GM23248 (cell line): ENCODE results near the gene WRNIP1. TPM values are rescaled to one million over a fixed set of nuclear protein-coding genes. Genes with fewer than 3 reads are reported as not detected.

Experiments used
- DNase-seq: peaks from one replicate; pipeline ENCODE4 v3.0.0-alpha.2; 2015
- H2AFZ ChIP-seq: fragments of 200-600 bp; sonication (generic); 2 replicates; pipeline ENCODE4 v1.6.1; 2016; ENCODE audit warnings: antibody characterized with exemption
- H3F3A ChIP-seq: fragments of 200-600 bp; sonication (generic); 2 replicates; pipeline ENCODE4 v1.6.1; 2016; ENCODE audit warnings: mild to moderate bottlenecking, antibody characterized with exemption, mixed run types; ENCODE audit not compliant: insufficient read depth
- H3K27ac ChIP-seq: fragments of 200-600 bp; sonication (generic); 2 replicates; pipeline ENCODE4 v1.5.1; 2016; ENCODE audit warnings: mild to moderate bottlenecking
- H3K27me3 ChIP-seq: fragments of 200-600 bp; sonication (generic); replicated peaks from 2 replicates; pipeline ENCODE4 v1.6.1; 2016; ENCODE audit warnings: mild to moderate bottlenecking; ENCODE audit not compliant: insufficient read depth
- H3K36me3 ChIP-seq: fragments of 200-600 bp; sonication (generic); 2 replicates; pipeline ENCODE4 v1.6.1; 2016; ENCODE audit warnings: low read depth, mild to moderate bottlenecking
- H3K4me1 ChIP-seq: fragments of 200-600 bp; sonication (generic); 2 replicates; pipeline ENCODE4 v1.6.1; 2016; ENCODE audit warnings: mild to moderate bottlenecking; ENCODE audit not compliant: insufficient read depth
- H3K4me2 ChIP-seq: fragments of 200-600 bp; sonication (generic); one replicate; pipeline ENCODE4 v1.6.1; 2016; ENCODE audit warnings: mild to moderate bottlenecking; ENCODE audit not compliant: unreplicated experiment
- H3K4me3 ChIP-seq: fragments of 200-600 bp; sonication (generic); 2 replicates; pipeline ENCODE4 v1.5.1; 2016; ENCODE audit warnings: mild to moderate bottlenecking
- H3K79me2 ChIP-seq: fragments of 200-600 bp; sonication (generic); 2 replicates; pipeline ENCODE4 v1.6.1; 2016; ENCODE audit warnings: mild to moderate bottlenecking; ENCODE audit not compliant: insufficient read depth
- H3K9ac ChIP-seq: fragments of 200-600 bp; sonication (generic); 2 replicates; pipeline ENCODE4 v1.6.1; 2016; ENCODE audit warnings: mild to moderate bottlenecking
- H3K9me2 ChIP-seq: fragments of 200-600 bp; sonication (generic); 2 replicates; pipeline ENCODE4 v1.6.1; 2016; ENCODE audit warnings: mixed run types, mild to moderate bottlenecking, moderate library complexity; ENCODE audit not compliant: insufficient read depth
- H3K9me3 ChIP-seq: fragments of 200-600 bp; sonication (generic); one replicate; pipeline ENCODE4 v1.6.1; 2017; ENCODE audit warnings: low read depth
- H4K20me1 ChIP-seq: fragments of 200-600 bp; sonication (generic); 2 replicates; pipeline ENCODE4 v1.6.0; 2016; ENCODE audit not compliant: insufficient read depth
- EZH2 ChIP-seq: fragments of 200-600 bp; sonication (generic); IDR thresholded peaks from 2 replicates; pipeline ENCODE4 v1.6.1; 2018; ENCODE audit warnings: antibody characterized with exemption, mild to moderate bottlenecking; ENCODE audit not compliant: insufficient read depth, poor library complexity, severe bottlenecking
- EZH2phosphoT487 ChIP-seq: fragments of 200-600 bp; sonication (generic); IDR thresholded peaks from 2 replicates; pipeline ENCODE4 v1.6.1; 2018; ENCODE audit warnings: antibody characterized with exemption, moderate library complexity, mild to moderate bottlenecking, low read depth; ENCODE audit not compliant: insufficient read depth
- WGBS, 2 experiments: methylation state at CpG; one replicate each; pipeline ENCODE4 v1.1.6; 2015 to 2017; ENCODE audit warnings: low lambda C conversion rate in 2 of 2, low coverage in 1 of 2; ENCODE audit errors: missing lambda C conversion rate in 2 of 2; 5-methylcytosine and 5-hydroxymethylcytosine counted together
- in situ Hi-C: fragments of 300-500 bp; cut with MboI; formaldehyde crosslinking; loops from 2 replicates; pipeline ENCODE4 v1.15.0; 2020
- polyA plus RNA-seq: library from polyadenylated mRNA; unstranded; fragments of >200 nt; fragmentation: Nextera tagmentation; extraction: Ambion mirVana; gene quantifications from 2 replicates; pipeline ENCODE4 v1.2.1, GENCODE V29; 2016
- total RNA-seq: library from RNA; depleted of rRNA; stranded (reverse); fragments of >200 nt; shearing (Covaris generic); gene quantifications from 2 replicates; pipeline ENCODE4 v1.2.3, GENCODE V29; 2014

WRNIP1 gene
- total and polyA plus RNA-seq, 2 experiments from 2014 or later, result 17.0 to 63.1 TPM

GRCh38 chr6:2719093-2719455 is 46.1 kb upstream of the WRNIP1 start:
- Histone ChIP-seq H3K9me2 (no peaks in the 10 kb centered on the region), H3K27ac (no peak overlapping the region), H3K9ac (no peak overlapping the region), H3K36me3 (no peaks in the 10 kb centered on the region), H3K4me3 (no peak overlapping the region), H3F3A (peaks cover 5% of the 10 kb centered on the region), H3K27me3 (no peaks in the 10 kb centered on the region), H3K4me1 (peaks cover 5% of the 10 kb centered on the region), H3K9me3 (no peaks in the 10 kb centered on the region), H3K4me2 (no peak overlapping the region), H3K79me2 (no peaks in the 10 kb centered on the region), H4K20me1 (no peaks in the 10 kb centered on the region), H2AFZ (peak overlapping the region; percentile 16; the same call in 1 of the 2 replicates)
- in situ Hi-C loops, result no loop called here
- DNase-seq, result no peak
- TF ChIP-seq EZH2, result no peak
- WGBS, 2 experiments, result 52 to 65% methylated on average over 2 of the region's 2 CpGs

GRCh38 chr6:2721219-2721618 is 44.0 kb upstream of the WRNIP1 start:
- H3K9me2 ChIP-seq, result no peaks in the 10 kb centered on the region
- no peak overlapping the region for H2AFZ ChIP-seq
- no peak for DNase-seq
- no peak overlapping the region for H3K9ac ChIP-seq
- H3K27ac ChIP-seq, result no peak overlapping the region
- H3F3A ChIP-seq, result peaks cover 5% of the 10 kb centered on the region; the same call in 1 of the 2 replicates
- no peaks in the 10 kb centered on the region for H3K27me3 ChIP-seq
- no peaks in the 10 kb centered on the region for H3K79me2 ChIP-seq
- H3K4me2 ChIP-seq, result no peak overlapping the region
- H3K36me3 ChIP-seq, result no peaks in the 10 kb centered on the region
- H3K4me3 ChIP-seq, result no peak overlapping the region
- H3K9me3 ChIP-seq, result no peaks in the 10 kb centered on the region
- WGBS, 2 experiments, result 72 to 75% methylated on average over 3 of the region's 3 CpGs
- in situ Hi-C loops, result no loop called here
- no peaks in the 10 kb centered on the region for H4K20me1 ChIP-seq
- no peak for TF ChIP-seq EZH2
- no peak for TF ChIP-seq EZH2phosphoT487
- 0 out of 2 replicates have a peak, but pooled peaks cover 4% of the 10 kb centered on the region for H3K4me1 ChIP-seq

- H3K36me3 ChIP-seq, result no peaks in the 10 kb centered on the region
- H3K4me2 ChIP-seq, result no peak overlapping the region
- no peaks in the 10 kb centered on the region for H3K79me2 ChIP-seq
- WGBS, 2 experiments, result 81 to 82% methylated on average over 8 of the region's 8 CpGs
- no peak for DNase-seq
- TF ChIP-seq EZH2 (no peak), EZH2phosphoT487 (no peak)
- H3K4me1 ChIP-seq, result 0 out of 2 replicates have a peak, but pooled peaks cover 4% of the 10 kb centered on the region
- peaks cover 5% of the 10 kb centered on the region; the same call in 1 of the 2 replicates for H3F3A ChIP-seq
- in situ Hi-C loops, result no loop called here
- H3K9me2 ChIP-seq, result no peaks in the 10 kb centered on the region
- no peak overlapping the region for H3K4me3 ChIP-seq
- no peaks in the 10 kb centered on the region for H3K9me3 ChIP-seq
- no peak overlapping the region for H3K9ac ChIP-seq
- H2AFZ ChIP-seq, result peak overlapping the region; percentile 47
- H3K27me3 ChIP-seq, result no peaks in the 10 kb centered on the region
- H4K20me1 ChIP-seq, result no peaks in the 10 kb centered on the region
- no peak overlapping the region for H3K27ac ChIP-seq
These were observed 39.7 kb upstream of the WRNIP1 start for GRCh38 chr6:2725364-2725988.

GRCh38 chr6:2725999-2726567 is 39.1 kb upstream of the WRNIP1 start:
- peaks cover 5% of the 10 kb centered on the region; the same call in 1 of the 2 replicates for H3F3A ChIP-seq
- WGBS, 2 experiments, result 43 to 48% methylated on average over 8 of the region's 8 CpGs
- 0 out of 2 replicates have a peak, but pooled peaks cover 4% of the 10 kb centered on the region for H3K4me1 ChIP-seq
- H3K79me2 ChIP-seq, result no peaks in the 10 kb centered on the region
- in situ Hi-C loops, result no loop called here
- no peaks in the 10 kb centered on the region for H3K27me3 ChIP-seq
- TF ChIP-seq EZH2phosphoT487 (no peak), EZH2 (no peak)
- H3K27ac ChIP-seq, result no peak overlapping the region
- no peaks in the 10 kb centered on the region for H4K20me1 ChIP-seq
- H3K4me2 ChIP-seq, result no peak overlapping the region
- no peak overlapping the region for H3K4me3 ChIP-seq
- no peaks in the 10 kb centered on the region for H3K9me3 ChIP-seq
- H3K9ac ChIP-seq, result no peak overlapping the region
- peak overlapping the region; percentile 47 for H2AFZ ChIP-seq
- DNase-seq, result peak; percentile 69
- H3K9me2 ChIP-seq, result no peaks in the 10 kb centered on the region
- H3K36me3 ChIP-seq, result no peaks in the 10 kb centered on the region
